ENCODE data around the gene CDR2L. TPM values are rescaled to one million over a fixed set of nuclear protein-coding genes. Genes with fewer than 3 reads are reported as not detected.

The CDR2L gene
- total RNA-seq, 1 experiment from 2014 or later = 31.0 TPM

DNA sequence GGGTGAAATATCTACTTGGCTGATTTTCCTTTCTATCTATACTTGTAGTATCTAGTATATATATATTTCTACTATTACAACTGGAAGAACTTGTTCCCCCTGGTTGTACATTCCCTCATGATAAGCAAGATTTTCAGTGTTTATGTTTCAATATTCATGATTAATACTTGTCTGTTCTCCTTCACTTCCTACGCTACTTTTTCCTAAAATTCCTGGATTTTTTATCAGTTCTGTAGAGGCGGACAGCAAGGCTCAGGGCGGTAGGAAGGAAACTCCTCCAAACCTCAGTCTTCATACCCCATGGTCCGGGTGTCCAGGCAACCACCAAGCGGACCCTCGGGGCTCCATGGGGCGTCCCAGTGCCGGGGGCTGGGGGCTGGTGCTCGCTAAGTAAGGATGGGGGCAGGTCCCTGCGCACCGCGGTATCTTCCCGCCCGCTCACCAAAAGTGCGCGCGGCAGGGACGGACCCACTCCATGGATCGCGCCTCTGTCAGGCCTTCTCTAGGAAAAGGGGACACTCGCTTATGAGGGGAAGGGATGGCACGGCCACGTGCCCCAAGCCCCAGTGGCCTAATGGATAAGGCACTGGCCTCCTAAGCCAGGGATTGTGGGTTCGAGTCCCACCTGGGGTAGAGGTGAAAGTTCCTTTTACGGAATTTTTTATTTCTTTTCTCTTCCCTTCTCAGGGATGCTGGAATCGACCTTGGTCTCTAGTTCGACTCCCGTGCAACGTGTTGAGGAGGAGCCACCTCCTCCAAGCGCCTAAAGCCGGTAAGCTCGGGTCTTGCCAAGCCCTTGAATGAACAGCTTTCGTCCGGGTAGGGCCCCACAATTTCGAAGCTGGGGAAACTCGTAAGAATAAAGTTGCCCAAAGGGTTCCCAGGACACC lies 46.2 kb downstream of the CDR2L start (continued):
- TF ChIP-seq, protein P1, sequence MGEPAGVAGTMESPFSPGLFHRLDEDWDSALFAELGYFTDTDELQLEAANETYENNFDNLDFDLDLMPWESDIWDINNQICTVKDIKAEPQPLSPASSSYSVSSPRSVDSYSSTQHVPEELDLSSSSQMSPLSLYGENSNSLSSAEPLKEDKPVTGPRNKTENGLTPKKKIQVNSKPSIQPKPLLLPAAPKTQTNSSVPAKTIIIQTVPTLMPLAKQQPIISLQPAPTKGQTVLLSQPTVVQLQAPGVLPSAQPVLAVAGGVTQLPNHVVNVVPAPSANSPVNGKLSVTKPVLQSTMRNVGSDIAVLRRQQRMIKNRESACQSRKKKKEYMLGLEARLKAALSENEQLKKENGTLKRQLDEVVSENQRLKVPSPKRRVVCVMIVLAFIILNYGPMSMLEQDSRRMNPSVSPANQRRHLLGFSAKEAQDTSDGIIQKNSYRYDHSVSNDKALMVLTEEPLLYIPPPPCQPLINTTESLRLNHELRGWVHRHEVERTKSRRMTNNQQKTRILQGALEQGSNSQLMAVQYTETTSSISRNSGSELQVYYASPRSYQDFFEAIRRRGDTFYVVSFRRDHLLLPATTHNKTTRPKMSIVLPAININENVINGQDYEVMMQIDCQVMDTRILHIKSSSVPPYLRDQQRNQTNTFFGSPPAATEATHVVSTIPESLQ (CRISPR knock-in tag; IDR thresholded peaks at IDR 0.05) = no peak
- TF ChIP-seq ZNF121 (CRISPR knock-in tag; IDR thresholded peaks at IDR 0.05) = 0 out of 2 replicates have a peak, but pooled peaks have one; percentile 49
- no peak for TF ChIP-seq RORB (CRISPR knock-in tag; IDR thresholded peaks at IDR 0.05)
- no peak for TF ChIP-seq ELF4 (CRISPR knock-in tag; IDR thresholded peaks at IDR 0.05; ENCODE audit: low read depth)
- TF ChIP-seq NR1H2 (CRISPR knock-in tag; IDR thresholded peaks at IDR 0.05) = no peak

DNA sequence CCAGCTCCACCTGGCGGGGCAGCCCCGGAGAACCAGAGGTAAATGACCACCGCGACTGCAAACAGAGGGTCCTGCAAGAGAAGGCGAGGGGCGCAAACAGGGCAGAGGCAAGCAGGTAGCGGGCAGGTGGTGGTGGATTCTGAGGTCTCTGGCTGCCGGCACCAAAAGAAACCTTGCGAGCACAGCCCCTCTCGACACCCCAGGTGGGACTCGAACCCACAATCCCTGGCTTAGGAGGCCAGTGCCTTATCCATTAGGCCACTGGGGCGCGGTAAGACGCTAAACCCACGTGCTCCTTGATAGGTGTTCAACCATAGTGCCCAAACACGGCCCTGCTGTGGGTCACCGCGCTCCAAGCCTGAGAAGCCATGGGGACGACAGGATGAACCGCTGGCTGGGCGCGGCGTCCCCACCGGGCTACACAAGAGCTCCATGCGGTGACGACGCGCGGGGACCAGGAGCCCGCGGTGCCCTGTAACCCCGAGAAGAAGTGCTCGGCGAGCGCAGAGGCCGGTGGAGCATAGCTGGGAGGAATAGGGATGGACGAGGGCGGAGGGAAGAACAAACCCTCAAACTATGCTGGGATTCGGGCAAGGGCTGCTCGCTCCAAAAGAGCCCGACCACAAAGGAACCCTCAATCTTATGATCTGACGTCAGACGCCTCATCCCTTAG lies 46.9 kb downstream of the CDR2L start:
- Mint-ChIP-seq H3K4me1 (peaks cover 26% of the 10 kb centered on the region), H3K36me3 (peaks cover 26% of the 10 kb centered on the region), H3K9me3 (peaks cover 18% of the 10 kb centered on the region), H3K27me3 (ENCODE audit: low read depth) (peaks cover 26% of the 10 kb centered on the region), H3K4me3 (peak overlapping the region; percentile 99), H3K27ac (peak overlapping the region; percentile 94)
- POLR2A ChIA-PET = interaction anchor here (0.7 to 2.2 kb wide), 8 partner anchors 10 to 162 kb away, joined by 3 to 24 read pairs (median 8); partner anchors contain the start of genes ATP5PD, CDR2L, FDXR and KCTD2
- CTCF ChIA-PET = interaction anchor here (0.7 to 3.5 kb wide), 16 partner anchors 20 to 289 kb away, joined by 3 to 38 read pairs (median 5); partner anchors contain the start of genes CDR2L, FDXR, MRPL58 and OTOP2
- peak; percentile 96 for DNase-seq (ENCODE audit: low spot score)
- peak; percentile 42 for ATAC-seq
- TF ChIP-seq SMAD4 (CRISPR knock-in tag; IDR thresholded peaks at IDR 0.05) (0 out of 2 replicates have a peak, but pooled peaks have one; percentile 34), OVOL2 (CRISPR knock-in tag; IDR thresholded peaks at IDR 0.05; ENCODE audit: borderline replicate concordance) (no peak), ATF1 (CRISPR knock-in tag; IDR thresholded peaks at IDR 0.05) (peak; percentile 84; the same call in 1 of the 2 replicates), ZNF219 (CRISPR knock-in tag; IDR thresholded peaks at IDR 0.05; ENCODE audit: borderline replicate concordance) (peak; percentile 55; the same call in 1 of the 2 replicates), SMAD3 (CRISPR knock-in tag; IDR thresholded peaks at IDR 0.05; ENCODE audit: borderline replicate concordance) (peak; percentile 23; the same call in 1 of the 2 replicates), ZNF263 (CRISPR knock-in tag; IDR thresholded peaks at IDR 0.05; ENCODE audit: low read depth) (no peak), KAT7 (CRISPR knock-in tag; IDR thresholded peaks at IDR 0.05; ENCODE audit: borderline replicate concordance) (0 out of 2 replicates have a peak, but pooled peaks have one; percentile 69), TEAD1 (CRISPR knock-in tag; IDR thresholded peaks at IDR 0.05) (peak; percentile 72; the same call in 1 of the 2 replicates), JUN (CRISPR knock-in tag; IDR thresholded peaks at IDR 0.05) (0 out of 2 replicates have a peak, but pooled peaks have one; percentile 27), ZBTB21 (CRISPR knock-in tag; IDR thresholded peaks at IDR 0.05; ENCODE audit: borderline replicate concordance) (no peak)
- TF ChIP-seq, protein P2, sequence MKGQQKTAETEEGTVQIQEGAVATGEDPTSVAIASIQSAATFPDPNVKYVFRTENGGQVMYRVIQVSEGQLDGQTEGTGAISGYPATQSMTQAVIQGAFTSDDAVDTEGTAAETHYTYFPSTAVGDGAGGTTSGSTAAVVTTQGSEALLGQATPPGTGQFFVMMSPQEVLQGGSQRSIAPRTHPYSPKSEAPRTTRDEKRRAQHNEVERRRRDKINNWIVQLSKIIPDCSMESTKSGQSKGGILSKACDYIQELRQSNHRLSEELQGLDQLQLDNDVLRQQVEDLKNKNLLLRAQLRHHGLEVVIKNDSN (CRISPR knock-in tag; IDR thresholded peaks at IDR 0.05) = peak; percentile 80
- TF ChIP-seq, protein P3, sequence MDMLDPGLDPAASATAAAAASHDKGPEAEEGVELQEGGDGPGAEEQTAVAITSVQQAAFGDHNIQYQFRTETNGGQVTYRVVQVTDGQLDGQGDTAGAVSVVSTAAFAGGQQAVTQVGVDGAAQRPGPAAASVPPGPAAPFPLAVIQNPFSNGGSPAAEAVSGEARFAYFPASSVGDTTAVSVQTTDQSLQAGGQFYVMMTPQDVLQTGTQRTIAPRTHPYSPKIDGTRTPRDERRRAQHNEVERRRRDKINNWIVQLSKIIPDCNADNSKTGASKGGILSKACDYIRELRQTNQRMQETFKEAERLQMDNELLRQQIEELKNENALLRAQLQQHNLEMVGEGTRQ (CRISPR knock-in tag; IDR thresholded peaks at IDR 0.05) = peak; percentile 64; the same call in 1 of the 2 replicates
- TF ChIP-seq, protein P4, sequence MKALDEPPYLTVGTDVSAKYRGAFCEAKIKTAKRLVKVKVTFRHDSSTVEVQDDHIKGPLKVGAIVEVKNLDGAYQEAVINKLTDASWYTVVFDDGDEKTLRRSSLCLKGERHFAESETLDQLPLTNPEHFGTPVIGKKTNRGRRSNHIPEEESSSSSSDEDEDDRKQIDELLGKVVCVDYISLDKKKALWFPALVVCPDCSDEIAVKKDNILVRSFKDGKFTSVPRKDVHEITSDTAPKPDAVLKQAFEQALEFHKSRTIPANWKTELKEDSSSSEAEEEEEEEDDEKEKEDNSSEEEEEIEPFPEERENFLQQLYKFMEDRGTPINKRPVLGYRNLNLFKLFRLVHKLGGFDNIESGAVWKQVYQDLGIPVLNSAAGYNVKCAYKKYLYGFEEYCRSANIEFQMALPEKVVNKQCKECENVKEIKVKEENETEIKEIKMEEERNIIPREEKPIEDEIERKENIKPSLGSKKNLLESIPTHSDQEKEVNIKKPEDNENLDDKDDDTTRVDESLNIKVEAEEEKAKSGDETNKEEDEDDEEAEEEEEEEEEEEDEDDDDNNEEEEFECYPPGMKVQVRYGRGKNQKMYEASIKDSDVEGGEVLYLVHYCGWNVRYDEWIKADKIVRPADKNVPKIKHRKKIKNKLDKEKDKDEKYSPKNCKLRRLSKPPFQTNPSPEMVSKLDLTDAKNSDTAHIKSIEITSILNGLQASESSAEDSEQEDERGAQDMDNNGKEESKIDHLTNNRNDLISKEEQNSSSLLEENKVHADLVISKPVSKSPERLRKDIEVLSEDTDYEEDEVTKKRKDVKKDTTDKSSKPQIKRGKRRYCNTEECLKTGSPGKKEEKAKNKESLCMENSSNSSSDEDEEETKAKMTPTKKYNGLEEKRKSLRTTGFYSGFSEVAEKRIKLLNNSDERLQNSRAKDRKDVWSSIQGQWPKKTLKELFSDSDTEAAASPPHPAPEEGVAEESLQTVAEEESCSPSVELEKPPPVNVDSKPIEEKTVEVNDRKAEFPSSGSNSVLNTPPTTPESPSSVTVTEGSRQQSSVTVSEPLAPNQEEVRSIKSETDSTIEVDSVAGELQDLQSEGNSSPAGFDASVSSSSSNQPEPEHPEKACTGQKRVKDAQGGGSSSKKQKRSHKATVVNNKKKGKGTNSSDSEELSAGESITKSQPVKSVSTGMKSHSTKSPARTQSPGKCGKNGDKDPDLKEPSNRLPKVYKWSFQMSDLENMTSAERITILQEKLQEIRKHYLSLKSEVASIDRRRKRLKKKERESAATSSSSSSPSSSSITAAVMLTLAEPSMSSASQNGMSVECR (CRISPR knock-in tag; IDR thresholded peaks at IDR 0.05; ENCODE audit: borderline replicate concordance) = peak; percentile 12; the same call in 1 of the 2 replicates
- TF ChIP-seq, protein P5, sequence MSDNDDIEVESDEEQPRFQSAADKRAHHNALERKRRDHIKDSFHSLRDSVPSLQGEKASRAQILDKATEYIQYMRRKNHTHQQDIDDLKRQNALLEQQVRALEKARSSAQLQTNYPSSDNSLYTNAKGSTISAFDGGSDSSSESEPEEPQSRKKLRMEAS (CRISPR knock-in tag; IDR thresholded peaks at IDR 0.05) = peak; percentile 85
- TF ChIP-seq, protein P6, sequence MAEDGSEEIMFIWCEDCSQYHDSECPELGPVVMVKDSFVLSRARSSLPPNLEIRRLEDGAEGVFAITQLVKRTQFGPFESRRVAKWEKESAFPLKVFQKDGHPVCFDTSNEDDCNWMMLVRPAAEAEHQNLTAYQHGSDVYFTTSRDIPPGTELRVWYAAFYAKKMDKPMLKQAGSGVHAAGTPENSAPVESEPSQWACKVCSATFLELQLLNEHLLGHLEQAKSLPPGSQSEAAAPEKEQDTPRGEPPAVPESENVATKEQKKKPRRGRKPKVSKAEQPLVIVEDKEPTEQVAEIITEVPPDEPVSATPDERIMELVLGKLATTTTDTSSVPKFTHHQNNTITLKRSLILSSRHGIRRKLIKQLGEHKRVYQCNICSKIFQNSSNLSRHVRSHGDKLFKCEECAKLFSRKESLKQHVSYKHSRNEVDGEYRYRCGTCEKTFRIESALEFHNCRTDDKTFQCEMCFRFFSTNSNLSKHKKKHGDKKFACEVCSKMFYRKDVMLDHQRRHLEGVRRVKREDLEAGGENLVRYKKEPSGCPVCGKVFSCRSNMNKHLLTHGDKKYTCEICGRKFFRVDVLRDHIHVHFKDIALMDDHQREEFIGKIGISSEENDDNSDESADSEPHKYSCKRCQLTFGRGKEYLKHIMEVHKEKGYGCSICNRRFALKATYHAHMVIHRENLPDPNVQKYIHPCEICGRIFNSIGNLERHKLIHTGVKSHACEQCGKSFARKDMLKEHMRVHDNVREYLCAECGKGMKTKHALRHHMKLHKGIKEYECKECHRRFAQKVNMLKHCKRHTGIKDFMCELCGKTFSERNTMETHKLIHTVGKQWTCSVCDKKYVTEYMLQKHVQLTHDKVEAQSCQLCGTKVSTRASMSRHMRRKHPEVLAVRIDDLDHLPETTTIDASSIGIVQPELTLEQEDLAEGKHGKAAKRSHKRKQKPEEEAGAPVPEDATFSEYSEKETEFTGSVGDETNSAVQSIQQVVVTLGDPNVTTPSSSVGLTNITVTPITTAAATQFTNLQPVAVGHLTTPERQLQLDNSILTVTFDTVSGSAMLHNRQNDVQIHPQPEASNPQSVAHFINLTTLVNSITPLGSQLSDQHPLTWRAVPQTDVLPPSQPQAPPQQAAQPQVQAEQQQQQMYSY (CRISPR knock-in tag; IDR thresholded peaks at IDR 0.05) = no peak

Data from WTC11 (cell line).